Measurements from ENCODE around the gene PIK3R5. TPM values are rescaled to one million over a fixed set of nuclear protein-coding genes. Genes with fewer than 3 reads are reported as not detected.

Gene PIK3R5
- total RNA-seq, 1 experiment from 2014 or later = 5.9 TPM

DNA sequence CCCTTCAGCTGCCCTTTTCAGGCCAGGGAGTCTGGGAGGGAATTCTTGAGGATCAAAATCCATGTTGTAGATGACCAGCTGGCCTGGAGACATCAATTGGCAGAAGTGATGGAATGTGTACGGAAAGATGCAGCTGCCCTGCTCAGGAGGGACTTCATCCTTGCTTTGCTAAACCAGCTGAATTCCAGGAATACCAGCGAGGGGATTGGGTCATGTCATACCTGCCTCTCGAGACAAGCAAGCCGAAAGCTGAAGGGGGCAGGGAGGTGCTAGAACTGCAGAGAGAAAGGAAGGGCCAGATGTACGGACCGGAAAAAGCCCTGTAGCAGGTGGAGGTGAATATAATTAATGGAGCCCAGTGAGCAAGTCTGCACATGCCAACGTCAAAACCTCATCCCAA lies 30.2 kb upstream of the PIK3R5 start:
- Mint-ChIP-seq H3K9me3 (peaks cover 8% of the 10 kb centered on the region), H3K4me1 (peaks cover 18% of the 10 kb centered on the region), H3K36me3 (no peaks in the 10 kb centered on the region), H3K4me3 (no peak overlapping the region), H3K27me3 (ENCODE audit: low read depth) (peaks cover 14% of the 10 kb centered on the region), H3K27ac (no peak overlapping the region)
- ChIA-PET CTCF (interaction anchor here (0.7 to 2.0 kb wide), 8 partner anchors 8 to 527 kb away, joined by 4 to 10 read pairs (median 5); partner anchors contain the start of genes MFSD6L and PIK3R5), POLR2A (interaction anchor here (0.7 to 1.1 kb wide), 2 partner anchors 183 to 196 kb away, joined by 3 to 4 read pairs; partner anchors contain the start of gene MFSD6L)
- TF ChIP-seq, protein P1, sequence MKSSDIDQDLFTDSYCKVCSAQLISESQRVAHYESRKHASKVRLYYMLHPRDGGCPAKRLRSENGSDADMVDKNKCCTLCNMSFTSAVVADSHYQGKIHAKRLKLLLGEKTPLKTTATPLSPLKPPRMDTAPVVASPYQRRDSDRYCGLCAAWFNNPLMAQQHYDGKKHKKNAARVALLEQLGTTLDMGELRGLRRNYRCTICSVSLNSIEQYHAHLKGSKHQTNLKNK (CRISPR knock-in tag; IDR thresholded peaks at IDR 0.05) = no peak
- TF ChIP-seq NR2C2 (CRISPR knock-in tag; IDR thresholded peaks at IDR 0.05) = no peak
- TF ChIP-seq ZNF138 (CRISPR knock-in tag; conservative IDR thresholded peaks at IDR 0.05) = no peak
- TF ChIP-seq, protein P2, sequence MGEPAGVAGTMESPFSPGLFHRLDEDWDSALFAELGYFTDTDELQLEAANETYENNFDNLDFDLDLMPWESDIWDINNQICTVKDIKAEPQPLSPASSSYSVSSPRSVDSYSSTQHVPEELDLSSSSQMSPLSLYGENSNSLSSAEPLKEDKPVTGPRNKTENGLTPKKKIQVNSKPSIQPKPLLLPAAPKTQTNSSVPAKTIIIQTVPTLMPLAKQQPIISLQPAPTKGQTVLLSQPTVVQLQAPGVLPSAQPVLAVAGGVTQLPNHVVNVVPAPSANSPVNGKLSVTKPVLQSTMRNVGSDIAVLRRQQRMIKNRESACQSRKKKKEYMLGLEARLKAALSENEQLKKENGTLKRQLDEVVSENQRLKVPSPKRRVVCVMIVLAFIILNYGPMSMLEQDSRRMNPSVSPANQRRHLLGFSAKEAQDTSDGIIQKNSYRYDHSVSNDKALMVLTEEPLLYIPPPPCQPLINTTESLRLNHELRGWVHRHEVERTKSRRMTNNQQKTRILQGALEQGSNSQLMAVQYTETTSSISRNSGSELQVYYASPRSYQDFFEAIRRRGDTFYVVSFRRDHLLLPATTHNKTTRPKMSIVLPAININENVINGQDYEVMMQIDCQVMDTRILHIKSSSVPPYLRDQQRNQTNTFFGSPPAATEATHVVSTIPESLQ (CRISPR knock-in tag; IDR thresholded peaks at IDR 0.05) = no peak
- TF ChIP-seq TP53 (CRISPR knock-in tag; IDR thresholded peaks at IDR 0.05) = no peak
- peak; percentile 35; the same call in 1 of the 2 replicates for ATAC-seq
- DNase-seq (ENCODE audit: low spot score) = peak; percentile 30

DNA sequence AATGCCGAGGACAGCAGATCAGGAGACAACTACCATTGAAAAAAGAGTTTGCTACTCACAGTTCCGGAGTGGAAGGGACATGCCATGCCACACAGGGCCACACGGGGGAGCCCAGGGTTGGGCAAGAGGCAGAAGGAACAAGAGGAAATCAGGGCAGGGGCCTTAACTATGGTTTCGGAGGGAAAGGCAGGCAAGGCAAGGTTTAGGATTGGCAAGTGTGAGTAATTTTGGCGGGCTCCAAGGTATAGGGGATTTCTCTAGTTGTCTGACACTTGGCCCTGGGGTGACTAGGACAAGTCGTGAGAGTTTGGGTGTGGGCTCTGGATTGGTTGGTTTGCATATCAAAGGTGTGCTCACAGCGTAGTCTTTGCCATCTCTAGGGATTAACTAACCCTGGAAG lies 28.8 kb upstream of the PIK3R5 start:
- no peak overlapping the region for H3K4me3 Mint-ChIP-seq
- TF ChIP-seq HMGA2 (CRISPR knock-in tag; IDR thresholded peaks at IDR 0.05) (no peak), ZNF416 (CRISPR knock-in tag; IDR thresholded peaks at IDR 0.05) (no peak), GTF2I (CRISPR knock-in tag; conservative IDR thresholded peaks at IDR 0.05) (no peak), ESRRA (CRISPR knock-in tag; IDR thresholded peaks at IDR 0.05; ENCODE audit: borderline replicate concordance) (no peak), SMAD4 (CRISPR knock-in tag; IDR thresholded peaks at IDR 0.05) (no peak)
- TF ChIP-seq, protein P3, sequence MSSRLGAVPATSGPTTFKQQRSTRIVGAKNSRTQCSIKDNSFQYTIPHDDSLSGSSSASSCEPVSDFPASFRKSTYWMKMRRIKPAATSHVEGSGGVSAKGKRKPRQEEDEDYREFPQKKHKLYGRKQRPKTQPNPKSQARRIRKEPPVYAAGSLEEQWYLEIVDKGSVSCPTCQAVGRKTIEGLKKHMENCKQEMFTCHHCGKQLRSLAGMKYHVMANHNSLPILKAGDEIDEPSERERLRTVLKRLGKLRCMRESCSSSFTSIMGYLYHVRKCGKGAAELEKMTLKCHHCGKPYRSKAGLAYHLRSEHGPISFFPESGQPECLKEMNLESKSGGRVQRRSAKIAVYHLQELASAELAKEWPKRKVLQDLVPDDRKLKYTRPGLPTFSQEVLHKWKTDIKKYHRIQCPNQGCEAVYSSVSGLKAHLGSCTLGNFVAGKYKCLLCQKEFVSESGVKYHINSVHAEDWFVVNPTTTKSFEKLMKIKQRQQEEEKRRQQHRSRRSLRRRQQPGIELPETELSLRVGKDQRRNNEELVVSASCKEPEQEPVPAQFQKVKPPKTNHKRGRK (CRISPR knock-in tag; IDR thresholded peaks at IDR 0.05; ENCODE audit: borderline replicate concordance) = no peak
- TF ChIP-seq, protein P4, sequence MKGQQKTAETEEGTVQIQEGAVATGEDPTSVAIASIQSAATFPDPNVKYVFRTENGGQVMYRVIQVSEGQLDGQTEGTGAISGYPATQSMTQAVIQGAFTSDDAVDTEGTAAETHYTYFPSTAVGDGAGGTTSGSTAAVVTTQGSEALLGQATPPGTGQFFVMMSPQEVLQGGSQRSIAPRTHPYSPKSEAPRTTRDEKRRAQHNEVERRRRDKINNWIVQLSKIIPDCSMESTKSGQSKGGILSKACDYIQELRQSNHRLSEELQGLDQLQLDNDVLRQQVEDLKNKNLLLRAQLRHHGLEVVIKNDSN (CRISPR knock-in tag; IDR thresholded peaks at IDR 0.05) = no peak
- TF ChIP-seq, protein P5, sequence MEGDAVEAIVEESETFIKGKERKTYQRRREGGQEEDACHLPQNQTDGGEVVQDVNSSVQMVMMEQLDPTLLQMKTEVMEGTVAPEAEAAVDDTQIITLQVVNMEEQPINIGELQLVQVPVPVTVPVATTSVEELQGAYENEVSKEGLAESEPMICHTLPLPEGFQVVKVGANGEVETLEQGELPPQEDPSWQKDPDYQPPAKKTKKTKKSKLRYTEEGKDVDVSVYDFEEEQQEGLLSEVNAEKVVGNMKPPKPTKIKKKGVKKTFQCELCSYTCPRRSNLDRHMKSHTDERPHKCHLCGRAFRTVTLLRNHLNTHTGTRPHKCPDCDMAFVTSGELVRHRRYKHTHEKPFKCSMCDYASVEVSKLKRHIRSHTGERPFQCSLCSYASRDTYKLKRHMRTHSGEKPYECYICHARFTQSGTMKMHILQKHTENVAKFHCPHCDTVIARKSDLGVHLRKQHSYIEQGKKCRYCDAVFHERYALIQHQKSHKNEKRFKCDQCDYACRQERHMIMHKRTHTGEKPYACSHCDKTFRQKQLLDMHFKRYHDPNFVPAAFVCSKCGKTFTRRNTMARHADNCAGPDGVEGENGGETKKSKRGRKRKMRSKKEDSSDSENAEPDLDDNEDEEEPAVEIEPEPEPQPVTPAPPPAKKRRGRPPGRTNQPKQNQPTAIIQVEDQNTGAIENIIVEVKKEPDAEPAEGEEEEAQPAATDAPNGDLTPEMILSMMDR (IDR thresholded peaks at IDR 0.05) = peak; percentile 86
- peaks cover 3% of the 10 kb centered on the region for H3K9me3 Mint-ChIP-seq
- CTCF ChIA-PET = interaction anchor here (0.9 to 1.7 kb wide), 3 partner anchors 106 to 298 kb away, joined by 3 to 8 read pairs (median 3); no protein-coding TSS in a partner anchor
- DNase-seq (ENCODE audit: low spot score) (peak; percentile 93), ATAC-seq (peak; percentile 75)
- H3K27ac Mint-ChIP-seq = no peak overlapping the region
- POLR2A ChIA-PET = no interaction called here
- peaks cover 5% of the 10 kb centered on the region for H3K27me3 Mint-ChIP-seq (ENCODE audit: low read depth)
- no peaks in the 10 kb centered on the region for H3K36me3 Mint-ChIP-seq
- peaks cover 18% of the 10 kb centered on the region for H3K4me1 Mint-ChIP-seq

DNA sequence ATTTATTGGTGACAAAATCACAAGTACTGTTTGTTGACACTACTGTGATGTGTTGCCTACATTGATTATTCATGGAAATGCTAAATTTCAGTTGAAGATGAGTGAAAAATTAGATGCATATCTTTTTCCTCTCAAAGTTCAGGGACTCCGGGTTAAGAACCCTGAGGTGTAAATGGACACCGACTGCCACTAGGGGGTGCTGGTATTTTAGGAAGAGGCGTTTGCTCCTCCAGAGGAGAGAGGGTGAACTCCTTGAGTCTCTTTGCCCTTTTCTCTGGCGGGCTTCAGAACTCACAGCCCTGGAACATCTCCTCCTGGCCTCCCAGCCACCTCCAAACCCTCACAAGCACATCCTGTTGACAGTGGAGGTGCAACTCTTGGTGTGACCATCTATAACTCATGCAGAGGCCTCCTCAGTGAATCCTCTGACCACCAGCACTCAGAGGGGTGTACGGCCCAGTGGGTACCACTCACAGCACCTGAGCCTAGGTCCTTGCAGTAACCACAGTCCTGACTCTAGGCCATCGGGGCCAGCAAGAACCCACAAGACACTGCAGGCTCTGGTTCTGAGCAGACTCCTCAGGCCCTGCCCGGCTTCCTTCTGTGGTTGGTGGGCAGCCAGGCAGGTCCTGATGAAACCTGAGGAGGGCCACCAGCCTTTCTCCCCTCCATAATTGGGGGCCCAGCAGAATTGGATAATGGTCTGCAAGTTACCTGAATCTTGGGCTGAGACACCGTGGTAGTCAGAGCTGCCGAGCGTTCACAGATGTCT lies 26.2 kb upstream of the PIK3R5 start:
- DNase-seq (ENCODE audit: low spot score) (peak; percentile 84), ATAC-seq (peak; percentile 80)
- peaks cover 18% of the 10 kb centered on the region for H3K4me1 Mint-ChIP-seq
- POLR2A ChIA-PET = no interaction called here
- H3K27me3 Mint-ChIP-seq (ENCODE audit: low read depth) = no peaks in the 10 kb centered on the region; the same call in 1 of the 2 replicates
- H3K9me3 Mint-ChIP-seq = peaks cover 12% of the 10 kb centered on the region
- CTCF ChIA-PET = interaction anchor here (0.6 to 1.3 kb wide), 2 partner anchors 11 to 171 kb away, joined by 3 to 4 read pairs; no protein-coding TSS in a partner anchor
- no peak overlapping the region for H3K27ac Mint-ChIP-seq
- peaks cover 6% of the 10 kb centered on the region for H3K36me3 Mint-ChIP-seq
- H3K4me3 Mint-ChIP-seq = no peak overlapping the region
- no peak for TF ChIP-seq FOXJ3 (CRISPR knock-in tag; IDR thresholded peaks at IDR 0.05; ENCODE audit: borderline replicate concordance)
- TF ChIP-seq, protein P5 (IDR thresholded peaks at IDR 0.05) = peak; percentile 78
- TF ChIP-seq, protein P6, sequence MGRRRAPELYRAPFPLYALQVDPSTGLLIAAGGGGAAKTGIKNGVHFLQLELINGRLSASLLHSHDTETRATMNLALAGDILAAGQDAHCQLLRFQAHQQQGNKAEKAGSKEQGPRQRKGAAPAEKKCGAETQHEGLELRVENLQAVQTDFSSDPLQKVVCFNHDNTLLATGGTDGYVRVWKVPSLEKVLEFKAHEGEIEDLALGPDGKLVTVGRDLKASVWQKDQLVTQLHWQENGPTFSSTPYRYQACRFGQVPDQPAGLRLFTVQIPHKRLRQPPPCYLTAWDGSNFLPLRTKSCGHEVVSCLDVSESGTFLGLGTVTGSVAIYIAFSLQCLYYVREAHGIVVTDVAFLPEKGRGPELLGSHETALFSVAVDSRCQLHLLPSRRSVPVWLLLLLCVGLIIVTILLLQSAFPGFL (CRISPR knock-in tag; IDR thresholded peaks at IDR 0.05; ENCODE audit: borderline replicate concordance) = no peak
- TF ChIP-seq ZNF219 (CRISPR knock-in tag; IDR thresholded peaks at IDR 0.05; ENCODE audit: borderline replicate concordance) = no peak
- TF ChIP-seq, protein P4 (CRISPR knock-in tag; IDR thresholded peaks at IDR 0.05) = no peak
- TF ChIP-seq, protein P3 (CRISPR knock-in tag; IDR thresholded peaks at IDR 0.05; ENCODE audit: borderline replicate concordance) = no peak

All from WTC11 (cell line).